Testis (tissue), 3 donors: Measurements from ENCODE around the gene CCT7. TPM values are rescaled to one million over a fixed set of nuclear protein-coding genes. Genes with fewer than 3 reads are reported as not detected.

Experiments
- DNase-seq: peaks from one replicate; pipeline ENCODE4 v3.0.0-alpha.2; 2019
- H3K27ac ChIP-seq, 2 donors: fragments of 200-600 bp; sonication (generic); one replicate each; pipeline ENCODE4 v1.5.1; 2019
- H3K27me3 ChIP-seq: fragments of 200-600 bp; sonication (generic); one replicate; pipeline ENCODE4 v1.5.1; 2019
- H3K36me3 ChIP-seq: fragments of 200-600 bp; sonication (generic); one replicate; pipeline ENCODE4 v1.5.1; 2017; ENCODE audit warnings: low read depth; ENCODE audit errors: missing control alignments
- H3K4me1 ChIP-seq: fragments of 200-600 bp; sonication (generic); one replicate; pipeline ENCODE4 v1.5.1; 2019
- H3K4me3 ChIP-seq, 2 donors: fragments of 200-600 bp; sonication (generic); one replicate each; pipeline ENCODE4 v1.5.1; 2017 to 2019
- H3K9me3 ChIP-seq: fragments of 200-600 bp; sonication (generic); one replicate; pipeline ENCODE4 v1.5.1; 2017
- POLR2A ChIP-seq: fragments of 450-650 bp; IDR thresholded peaks from one replicate; pipeline ENCODE4 v1.6.1; 2017; ENCODE audit warnings: antibody characterized with exemption, mild to moderate bottlenecking, moderate library complexity
- WGBS, 2 donors: methylation state at CpG; one replicate each; pipeline ENCODE4 v1.1.5; 2018; 5-methylcytosine and 5-hydroxymethylcytosine counted together
- intact Hi-C: fragments of 100-400 bp; cut with DNase I; formaldehyde crosslinking; loops from one replicate; pipeline ENCODE4 v1.15.1; 2023; ENCODE audit warnings: low total_unique reads
- polyA plus RNA-seq: library from polyadenylated mRNA; stranded (reverse); fragments of 350-450 nt; fragmentation: Illumina TruSeq; extraction: RNeasy Lipid Tissue Mini Kit (QIAGEN cat#74804); gene quantifications from one replicate; pipeline ENCODE4 v1.2.3, GENCODE V29; 2014; ENCODE audit warnings: low read depth, low replicate concordance; ENCODE audit not compliant: insufficient read depth
- total RNA-seq, 2 donors: library from RNA; depleted of rRNA; stranded (reverse); fragments of >200 nt; gene quantifications; one replicate each; pipeline ENCODE4 v1.2.3, GENCODE V29; 2016
- TF ChIP-seq, protein P1 (sequence below), 3 experiments: fragments of 450-650 bp in 2 of 3; fragments of 200-600 bp in 1 of 3; sonication (generic) in 1 of 3; IDR thresholded peaks; one replicate each; pipeline ENCODE4 v1.5.1; 2016 to 2019; ENCODE audit warnings: antibody characterized with exemption in 3 of 3, mild to moderate bottlenecking in 2 of 3, moderate library complexity in 1 of 3

CCT7 gene
- total and polyA plus RNA-seq, 3 donors from 2014 or later = 237 to 459 (median 262) TPM

- Histone ChIP-seq H3K4me1 (no peaks in the 10 kb centered on the region), H3K27ac (no peak overlapping the region), H3K27me3 (no peaks in the 10 kb centered on the region), H3K4me3 (no peak overlapping the region), H3K36me3 (no peaks in the 10 kb centered on the region), H3K9me3 (no peaks in the 10 kb centered on the region)
- WGBS, 2 donors = 39 to 40% methylated on average over 4 to 5 of the region's 5 CpGs
- no peak for TF ChIP-seq POLR2A
- TF ChIP-seq, protein P1, sequence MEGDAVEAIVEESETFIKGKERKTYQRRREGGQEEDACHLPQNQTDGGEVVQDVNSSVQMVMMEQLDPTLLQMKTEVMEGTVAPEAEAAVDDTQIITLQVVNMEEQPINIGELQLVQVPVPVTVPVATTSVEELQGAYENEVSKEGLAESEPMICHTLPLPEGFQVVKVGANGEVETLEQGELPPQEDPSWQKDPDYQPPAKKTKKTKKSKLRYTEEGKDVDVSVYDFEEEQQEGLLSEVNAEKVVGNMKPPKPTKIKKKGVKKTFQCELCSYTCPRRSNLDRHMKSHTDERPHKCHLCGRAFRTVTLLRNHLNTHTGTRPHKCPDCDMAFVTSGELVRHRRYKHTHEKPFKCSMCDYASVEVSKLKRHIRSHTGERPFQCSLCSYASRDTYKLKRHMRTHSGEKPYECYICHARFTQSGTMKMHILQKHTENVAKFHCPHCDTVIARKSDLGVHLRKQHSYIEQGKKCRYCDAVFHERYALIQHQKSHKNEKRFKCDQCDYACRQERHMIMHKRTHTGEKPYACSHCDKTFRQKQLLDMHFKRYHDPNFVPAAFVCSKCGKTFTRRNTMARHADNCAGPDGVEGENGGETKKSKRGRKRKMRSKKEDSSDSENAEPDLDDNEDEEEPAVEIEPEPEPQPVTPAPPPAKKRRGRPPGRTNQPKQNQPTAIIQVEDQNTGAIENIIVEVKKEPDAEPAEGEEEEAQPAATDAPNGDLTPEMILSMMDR (IDR thresholded peaks at IDR 0.05) = no peak
- peak; percentile 37 for DNase-seq
- intact Hi-C loops = no loop called here
Observed at GRCh38 chr2:73295751-73296400, 61.8 kb downstream of the CCT7 start.

GRCh38 chr2:73297151-73297559 lies 63.0 kb downstream of the CCT7 start:
- 24 to 35% methylated on average over 2 of the region's 2 CpGs for WGBS, 2 donors
- intact Hi-C loops = no loop called here
- Histone ChIP-seq H3K27ac (no peak overlapping the region), H3K4me3 (no peak overlapping the region), H3K9me3 (no peaks in the 10 kb centered on the region), H3K36me3 (no peaks in the 10 kb centered on the region), H3K27me3 (no peaks in the 10 kb centered on the region), H3K4me1 (no peaks in the 10 kb centered on the region)
- TF ChIP-seq, protein P1 (IDR thresholded peaks at IDR 0.05) = no peak
- no peak for TF ChIP-seq POLR2A
- no peak for DNase-seq

- 62 to 78% methylated on average over 4 of the region's 4 CpGs for WGBS, 2 donors
- intact Hi-C loops = no loop called here
- Histone ChIP-seq H3K9me3 (no peaks in the 10 kb centered on the region), H3K27ac (no peak overlapping the region), H3K36me3 (no peaks in the 10 kb centered on the region), H3K27me3 (no peaks in the 10 kb centered on the region), H3K4me1 (no peaks in the 10 kb centered on the region), H3K4me3 (no peak overlapping the region)
- no peak for DNase-seq
- TF ChIP-seq, protein P1 (IDR thresholded peaks at IDR 0.05) = no peak
- no peak for TF ChIP-seq POLR2A
Observed at GRCh38 chr2:73297586-73297985, 63.5 kb downstream of the CCT7 start.

GRCh38 chr2:73300926-73301325 lies 66.8 kb downstream of the CCT7 start:
- Histone ChIP-seq H3K4me1 (no peaks in the 10 kb centered on the region), H3K36me3 (no peaks in the 10 kb centered on the region), H3K27me3 (no peaks in the 10 kb centered on the region), H3K27ac (no peak overlapping the region), H3K9me3 (no peaks in the 10 kb centered on the region), H3K4me3 (no peak overlapping the region)
- intact Hi-C loops = no loop called here
- no peak for DNase-seq
- 69 to 70% methylated on average over 3 of the region's 3 CpGs for WGBS, 2 donors
- TF ChIP-seq POLR2A = no peak
- TF ChIP-seq, protein P1 (IDR thresholded peaks at IDR 0.05) = no peak

DNA sequence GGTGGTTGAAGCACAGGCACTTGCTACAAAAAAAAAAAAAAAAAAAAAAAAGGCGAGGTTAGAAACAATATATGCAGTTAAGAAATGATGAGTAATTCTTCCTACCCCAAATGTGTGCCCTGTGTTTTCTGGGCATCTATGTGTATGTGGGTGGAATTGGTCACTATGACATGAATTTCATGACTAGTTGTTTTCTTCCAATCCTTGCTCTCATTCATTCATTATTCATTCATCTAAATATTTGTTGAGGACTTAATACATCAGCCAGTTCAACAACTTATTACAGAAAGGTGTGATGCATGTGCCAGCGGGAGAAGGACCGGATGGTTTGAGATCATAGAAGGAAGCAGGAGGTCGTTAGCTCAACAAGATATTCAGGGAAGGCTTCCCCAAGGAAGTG lies 67.5 kb downstream of the CCT7 start:
- no peak for DNase-seq
- no peak for TF ChIP-seq POLR2A
- TF ChIP-seq, protein P1 (IDR thresholded peaks at IDR 0.05) = no peak
- H3K36me3 ChIP-seq = no peaks in the 10 kb centered on the region
- intact Hi-C loops = no loop called here
- no peaks in the 10 kb centered on the region for H3K4me1 ChIP-seq
- whole genome bisulfite sequencing, 2 donors = 78 to 81% methylated on average over 4 of the region's 4 CpGs
- no peaks in the 10 kb centered on the region for H3K27me3 ChIP-seq
- H3K27ac ChIP-seq = no peak overlapping the region
- no peak overlapping the region for H3K4me3 ChIP-seq
- H3K9me3 ChIP-seq = no peaks in the 10 kb centered on the region
